ENCODE results near the gene CCDC148.

The CCDC148 gene

DNA sequence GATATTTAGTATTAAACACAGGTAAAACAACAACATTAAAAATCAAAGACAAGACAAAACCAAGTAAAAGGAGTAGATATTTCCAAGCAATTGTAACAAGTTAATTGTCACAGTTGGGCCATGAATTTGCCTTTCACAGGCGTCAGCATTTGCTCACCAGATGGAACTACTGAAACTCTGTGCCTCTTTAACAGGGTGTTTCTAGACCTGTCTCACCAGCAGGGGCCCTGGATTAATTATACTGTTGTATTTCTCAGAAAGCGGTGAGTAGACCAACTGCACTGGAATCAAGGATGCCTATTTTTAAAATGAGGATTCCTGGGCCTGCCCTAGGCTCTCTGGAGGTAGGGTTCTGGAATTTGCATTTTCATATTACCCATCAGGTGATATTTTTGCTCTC, 262.3 kb downstream of the CCDC148 start:
- TF ChIP-seq, protein P1, sequence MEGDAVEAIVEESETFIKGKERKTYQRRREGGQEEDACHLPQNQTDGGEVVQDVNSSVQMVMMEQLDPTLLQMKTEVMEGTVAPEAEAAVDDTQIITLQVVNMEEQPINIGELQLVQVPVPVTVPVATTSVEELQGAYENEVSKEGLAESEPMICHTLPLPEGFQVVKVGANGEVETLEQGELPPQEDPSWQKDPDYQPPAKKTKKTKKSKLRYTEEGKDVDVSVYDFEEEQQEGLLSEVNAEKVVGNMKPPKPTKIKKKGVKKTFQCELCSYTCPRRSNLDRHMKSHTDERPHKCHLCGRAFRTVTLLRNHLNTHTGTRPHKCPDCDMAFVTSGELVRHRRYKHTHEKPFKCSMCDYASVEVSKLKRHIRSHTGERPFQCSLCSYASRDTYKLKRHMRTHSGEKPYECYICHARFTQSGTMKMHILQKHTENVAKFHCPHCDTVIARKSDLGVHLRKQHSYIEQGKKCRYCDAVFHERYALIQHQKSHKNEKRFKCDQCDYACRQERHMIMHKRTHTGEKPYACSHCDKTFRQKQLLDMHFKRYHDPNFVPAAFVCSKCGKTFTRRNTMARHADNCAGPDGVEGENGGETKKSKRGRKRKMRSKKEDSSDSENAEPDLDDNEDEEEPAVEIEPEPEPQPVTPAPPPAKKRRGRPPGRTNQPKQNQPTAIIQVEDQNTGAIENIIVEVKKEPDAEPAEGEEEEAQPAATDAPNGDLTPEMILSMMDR (IDR thresholded peaks at IDR 0.05; ENCODE audit: poor library complexity, severe bottlenecking), result no peak
- H3K4me3 ChIP-seq (ENCODE audit: severe bottlenecking), result no peak overlapping the region
- H3K4me1 ChIP-seq (ENCODE audit: insufficient read depth, poor library complexity, severe bottlenecking), result peaks cover 3% of the 10 kb centered on the region
- DNase-seq (ENCODE audit: low spot score), result no peak
- no peaks in the 10 kb centered on the region for H3K36me3 ChIP-seq (ENCODE audit: low read depth)
- no peak overlapping the region for H3K27ac ChIP-seq (ENCODE audit: poor library complexity, severe bottlenecking)
- H3K9me3 ChIP-seq (ENCODE audit: severe bottlenecking), result no peaks in the 10 kb centered on the region
- no peak for ATAC-seq (ENCODE audit: low read depth)
- H3K27me3 ChIP-seq (ENCODE audit: insufficient read depth, poor library complexity, severe bottlenecking), result no peaks in the 10 kb centered on the region

DNA sequence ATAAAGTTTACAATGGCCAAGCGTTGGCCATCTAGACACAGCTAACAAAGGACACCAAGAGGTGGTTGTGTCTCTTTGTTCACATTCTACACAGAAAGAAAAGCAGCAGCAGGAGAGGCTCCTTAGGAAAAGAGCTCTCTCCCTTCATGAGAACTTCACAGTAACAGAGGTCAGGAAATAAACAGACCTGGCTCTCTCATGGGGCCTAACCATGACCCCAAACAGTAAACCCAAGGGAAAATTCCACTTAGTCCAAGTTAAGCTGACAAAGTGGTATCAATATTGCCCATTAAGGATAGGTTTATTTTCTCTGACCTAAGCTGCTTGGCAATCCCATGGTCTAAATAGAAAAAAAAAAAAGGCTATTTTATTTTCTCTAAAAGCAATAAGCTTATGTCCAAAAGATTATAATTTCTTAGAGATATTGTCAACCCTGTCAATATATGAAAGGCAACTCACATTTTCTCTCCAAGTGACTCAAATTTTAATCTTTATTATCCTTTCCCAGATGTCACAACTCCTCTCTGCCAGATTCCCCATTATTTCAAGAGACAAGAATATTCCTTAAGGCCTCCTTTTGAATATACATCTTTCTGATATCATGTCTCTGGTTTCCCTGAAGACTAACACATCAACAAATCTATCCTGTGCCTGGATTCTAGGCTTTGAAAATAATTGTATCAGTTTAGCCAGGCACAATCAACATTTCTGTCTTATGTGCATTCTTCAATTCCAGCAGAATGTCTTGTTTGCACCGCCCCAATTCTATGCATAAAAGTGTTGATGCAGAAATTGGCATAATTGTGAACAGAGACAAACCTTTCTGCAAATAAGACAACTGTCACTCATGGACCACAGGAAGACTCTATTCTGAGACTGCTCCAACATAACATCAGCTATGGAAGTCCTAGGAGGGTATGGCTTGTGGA, 263.8 kb downstream of the CCDC148 start:
- H3K9me3 ChIP-seq (ENCODE audit: severe bottlenecking), result no peaks in the 10 kb centered on the region
- TF ChIP-seq, protein P1 (IDR thresholded peaks at IDR 0.05; ENCODE audit: poor library complexity, severe bottlenecking), result no peak
- DNase-seq (ENCODE audit: low spot score), result no peak
- H3K36me3 ChIP-seq (ENCODE audit: low read depth), result no peaks in the 10 kb centered on the region
- H3K27me3 ChIP-seq (ENCODE audit: insufficient read depth, poor library complexity, severe bottlenecking), result no peaks in the 10 kb centered on the region
- ATAC-seq (ENCODE audit: low read depth), result no peak
- peaks cover 3% of the 10 kb centered on the region for H3K4me1 ChIP-seq (ENCODE audit: insufficient read depth, poor library complexity, severe bottlenecking)
- no peak overlapping the region for H3K27ac ChIP-seq (ENCODE audit: poor library complexity, severe bottlenecking)
- H3K4me3 ChIP-seq (ENCODE audit: severe bottlenecking), result no peak overlapping the region

DNA sequence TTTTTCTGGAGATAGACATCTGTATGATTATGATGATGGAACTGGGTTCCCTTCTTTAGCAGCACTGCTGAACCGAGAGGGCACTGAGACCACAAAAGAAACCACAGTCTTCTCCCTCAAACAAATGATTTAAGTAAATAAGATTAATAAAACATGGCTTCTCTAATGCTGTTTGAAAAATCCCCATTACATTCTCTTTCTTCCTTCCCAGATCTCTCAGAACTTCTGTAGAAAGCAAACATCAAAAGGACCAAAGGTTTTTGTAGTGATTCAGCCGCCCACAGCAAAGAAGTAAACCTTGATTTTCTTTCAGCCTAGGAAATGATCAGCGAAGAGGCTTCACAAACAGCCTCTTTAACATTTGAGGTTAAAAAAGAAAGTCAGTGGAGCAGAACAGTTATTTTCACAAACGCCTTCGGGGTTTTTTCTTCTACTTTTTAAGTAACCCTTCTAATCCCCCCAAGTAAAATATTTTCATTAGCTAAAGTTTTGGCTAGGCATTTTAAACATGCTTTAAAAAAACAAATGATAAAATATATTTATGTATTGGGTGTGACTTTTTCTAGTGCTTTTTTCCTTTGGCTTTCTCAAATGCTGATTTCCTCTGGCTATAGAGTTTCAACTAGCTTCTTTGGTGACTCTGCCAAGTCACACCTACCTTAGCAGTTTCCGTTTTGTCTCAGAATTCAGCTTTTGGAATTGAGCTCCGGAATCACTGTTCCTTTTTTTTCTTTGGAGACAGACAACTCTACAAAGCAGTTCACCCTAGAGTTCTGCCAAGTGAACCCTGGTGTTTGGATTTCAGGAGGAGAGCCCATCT, 265.3 kb downstream of the CCDC148 start:
- no peaks in the 10 kb centered on the region for H3K9me3 ChIP-seq (ENCODE audit: severe bottlenecking)
- H3K36me3 ChIP-seq (ENCODE audit: low read depth), result no peaks in the 10 kb centered on the region
- TF ChIP-seq, protein P1 (IDR thresholded peaks at IDR 0.05; ENCODE audit: poor library complexity, severe bottlenecking), result no peak
- H3K4me1 ChIP-seq (ENCODE audit: insufficient read depth, poor library complexity, severe bottlenecking), result peaks cover 3% of the 10 kb centered on the region
- H3K27ac ChIP-seq (ENCODE audit: poor library complexity, severe bottlenecking), result no peak overlapping the region
- DNase-seq (ENCODE audit: low spot score), result no peak
- H3K27me3 ChIP-seq (ENCODE audit: insufficient read depth, poor library complexity, severe bottlenecking), result no peaks in the 10 kb centered on the region
- H3K4me3 ChIP-seq (ENCODE audit: severe bottlenecking), result no peak overlapping the region
- no peak for ATAC-seq (ENCODE audit: low read depth)

DNA sequence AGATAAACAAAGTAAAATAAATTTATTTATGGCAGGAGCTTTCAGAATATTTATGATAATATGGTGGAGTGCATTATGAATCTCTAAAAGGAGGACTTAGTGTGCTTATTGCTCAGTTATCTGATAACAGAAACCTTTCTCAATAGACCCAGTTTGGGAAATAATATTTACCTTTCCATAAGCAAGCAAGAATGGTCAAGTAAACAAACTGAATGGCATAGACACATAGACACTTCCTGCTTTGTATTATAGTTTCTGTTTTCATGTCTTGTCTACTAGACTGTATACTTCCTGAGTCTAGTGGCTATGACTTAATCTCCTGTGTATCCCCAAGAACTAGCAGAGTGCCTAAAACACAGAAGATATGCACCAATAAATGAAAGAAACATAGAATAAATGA, 267.0 kb downstream of the CCDC148 start:
- peaks cover 3% of the 10 kb centered on the region for H3K4me1 ChIP-seq (ENCODE audit: insufficient read depth, poor library complexity, severe bottlenecking)
- no peaks in the 10 kb centered on the region for H3K27me3 ChIP-seq (ENCODE audit: insufficient read depth, poor library complexity, severe bottlenecking)
- ATAC-seq (ENCODE audit: low read depth) (no peak), DNase-seq (ENCODE audit: low spot score) (no peak)
- no peak overlapping the region for H3K4me3 ChIP-seq (ENCODE audit: severe bottlenecking)
- no peaks in the 10 kb centered on the region for H3K36me3 ChIP-seq (ENCODE audit: low read depth)
- H3K9me3 ChIP-seq (ENCODE audit: severe bottlenecking), result no peaks in the 10 kb centered on the region
- H3K27ac ChIP-seq (ENCODE audit: poor library complexity, severe bottlenecking), result no peak overlapping the region
- TF ChIP-seq, protein P1 (IDR thresholded peaks at IDR 0.05; ENCODE audit: poor library complexity, severe bottlenecking), result no peak
